Epithelial cell of proximal tubule (primary cell): ENCODE data around the gene CDCA3. TPM values are rescaled to one million over a fixed set of nuclear protein-coding genes. Genes with fewer than 3 reads are reported as not detected.

Experiments
- DNase-seq: peaks from one replicate; pipeline ENCODE4 v3.0.0-alpha.2; 2011; ENCODE audit warnings: low read depth
- H3K4me3 ChIP-seq: 2 replicates; pipeline ENCODE4 v1.5.1; 2011; ENCODE audit warnings: low read depth, mild to moderate bottlenecking, low read length
- CTCF ChIP-seq: conservative IDR thresholded peaks from 2 replicates; pipeline ENCODE4 v1.5.1; 2012; ENCODE audit warnings: low read depth, mild to moderate bottlenecking, low read length
- total RNA-seq: library from RNA; depleted of rRNA; stranded (reverse); fragments of >200 nt; gene quantifications from 2 replicates; pipeline ENCODE4 v1.2.3, GENCODE V29; 2015

Gene CDCA3
- total RNA-seq, 1 donor from 2014 or later = 85.0 TPM

GRCh38 chr12:6817098-6817497 is 34.0 kb downstream of the CDCA3 start:
- no peak for DNase-seq
- H3K4me3 ChIP-seq = no peak overlapping the region
- no peak for TF ChIP-seq CTCF

- DNase-seq = no peak
- no peak overlapping the region for H3K4me3 ChIP-seq
- no peak for TF ChIP-seq CTCF
These were observed 34.5 kb downstream of the CDCA3 start for GRCh38 chr12:6816598-6816997.

- no peak for TF ChIP-seq CTCF
- no peak overlapping the region for H3K4me3 ChIP-seq
- DNase-seq = no peak
These were observed 37.7 kb downstream of the CDCA3 start for GRCh38 chr12:6813363-6813762.

GRCh38 chr12:6810758-6811157 is 40.3 kb downstream of the CDCA3 start:
- TF ChIP-seq CTCF = no peak
- no peak overlapping the region for H3K4me3 ChIP-seq
- DNase-seq = no peak

GRCh38 chr12:6809056-6809455 is 42.0 kb downstream of the CDCA3 start:
- no peak for TF ChIP-seq CTCF
- no peak overlapping the region for H3K4me3 ChIP-seq
- DNase-seq = no peak

GRCh38 chr12:6807170-6807569 is 43.9 kb downstream of the CDCA3 start:
- no peak overlapping the region for H3K4me3 ChIP-seq
- no peak for DNase-seq
- no peak for TF ChIP-seq CTCF

GRCh38 chr12:6799147-6799546 is 51.9 kb downstream of the CDCA3 start:
- no peak for TF ChIP-seq CTCF
- no peak for DNase-seq
- no peak overlapping the region for H3K4me3 ChIP-seq

Other genes with a start within 250 kb of the CDCA3 start
- 242 and 346 TPM in 2 replicates for gene CHD4, start 243.9 kb downstream of the CDCA3 start, total RNA-seq
- gene LPAR5, start 215.3 kb downstream of the CDCA3 start, total RNA-seq = 0.81 and 0.94 TPM in 2 replicates
- 0.58 TPM in 1 of 2 replicates, not detected in the other for gene ACRBP, start 203.9 kb downstream of the CDCA3 start, total RNA-seq
- gene ING4, start 188.2 kb downstream of the CDCA3 start, total RNA-seq = 18.4 and 60.0 TPM in 2 replicates
- 19.9 and 21.9 TPM in 2 replicates for gene ZNF384, start 161.9 kb downstream of the CDCA3 start, total RNA-seq
- 0.06 TPM in 1 of 2 replicates, not detected in the other for gene PIANP, start 150.5 kb downstream of the CDCA3 start, total RNA-seq
- 59.2 and 63.5 TPM in 2 replicates for gene COPS7A, start 127.2 kb downstream of the CDCA3 start, total RNA-seq
- gene MLF2, start 98.1 kb downstream of the CDCA3 start, total RNA-seq = 185 and 294 TPM in 2 replicates
- gene PTMS, start 84.9 kb downstream of the CDCA3 start, total RNA-seq = 91.7 and 266 TPM in 2 replicates
- not detected in 2 replicates for gene LAG3, start 78.8 kb downstream of the CDCA3 start, total RNA-seq
- gene CD4, start 61.8 kb downstream of the CDCA3 start, total RNA-seq = 0.07 and 0.75 TPM in 2 replicates
- 1.0 and 1.2 TPM in 2 replicates for gene GPR162, start 29.5 kb downstream of the CDCA3 start, total RNA-seq
- gene P3H3, start 22.9 kb downstream of the CDCA3 start, total RNA-seq = 19.1 and 30.4 TPM in 2 replicates
- gene GNB3, start 10.4 kb downstream of the CDCA3 start, total RNA-seq = 0.29 and 4.2 TPM in 2 replicates
- gene USP5, start 864 bp upstream of the CDCA3 start, total RNA-seq = 60.5 and 83.8 TPM in 2 replicates
- gene TPI1, start 16.2 kb upstream of the CDCA3 start, total RNA-seq = 1,445 and 2,208 TPM in 2 replicates
- 9.5 and 17.2 TPM in 2 replicates for gene SPSB2, start 22.0 kb upstream of the CDCA3 start, total RNA-seq
- 3.8 and 14.5 TPM in 2 replicates for gene LRRC23, start 53.5 kb upstream of the CDCA3 start, total RNA-seq
- gene ENO2, start 63.3 kb upstream of the CDCA3 start, total RNA-seq = 47.4 and 97.0 TPM in 2 replicates
- 17.9 and 19.0 TPM in 2 replicates for gene ATN1, start 76.7 kb upstream of the CDCA3 start, total RNA-seq
- not detected in 2 replicates for gene RNU7-1, start 92.5 kb upstream of the CDCA3 start, total RNA-seq
- gene C12orf57, start 92.7 kb upstream of the CDCA3 start, total RNA-seq = 163 and 174 TPM in 2 replicates
- gene PTPN6, start 100.1 kb upstream of the CDCA3 start, total RNA-seq = 21.8 and 37.5 TPM in 2 replicates
- gene PHB2, start 119.4 kb upstream of the CDCA3 start, total RNA-seq = 287 and 559 TPM in 2 replicates
- gene EMG1, start 119.6 kb upstream of the CDCA3 start, total RNA-seq = 81.5 and 138 TPM in 2 replicates
- gene LPCAT3, start 167.2 kb upstream of the CDCA3 start, total RNA-seq = 14.9 and 27.1 TPM in 2 replicates
- 1.3 TPM in 1 of 2 replicates, not detected in the other for gene C1S, start 209.4 kb upstream of the CDCA3 start, total RNA-seq
- 2.1 and 2.5 TPM in 2 replicates for gene C1R, start 241.2 kb upstream of the CDCA3 start, total RNA-seq